NOMO-1 (cell line): ENCODE data around the gene FBXL19.

ENCODE experiments used
- DNase-seq, 2 experiments: peaks; one replicate each; lab custom pipeline; 2025; ENCODE audit not compliant: unreplicated experiment in 2 of 2; lab: John Stamatoyannopoulos, UW

Gene FBXL19

DNA sequence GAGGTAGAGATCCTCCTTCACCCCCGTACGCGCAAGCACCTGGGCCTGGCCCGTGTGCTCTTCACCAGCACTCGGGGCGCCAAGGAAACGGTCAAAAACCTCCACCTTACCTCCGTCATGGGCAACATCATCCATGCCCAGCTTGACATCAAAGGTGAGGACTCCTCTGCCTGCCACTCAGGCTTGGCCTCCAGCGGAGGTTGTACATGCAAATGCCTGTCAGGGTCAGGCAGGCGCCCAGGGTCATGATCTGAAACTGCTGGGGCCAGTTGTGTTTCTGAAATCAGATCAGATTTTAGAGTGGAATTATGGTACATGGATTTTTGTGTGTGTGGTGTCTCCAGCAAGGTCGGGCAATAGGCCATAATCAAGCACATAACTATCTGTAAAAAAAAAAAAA, 38.0 kb downstream of the FBXL19 start:
- DNase-seq, result no peak

DNA sequence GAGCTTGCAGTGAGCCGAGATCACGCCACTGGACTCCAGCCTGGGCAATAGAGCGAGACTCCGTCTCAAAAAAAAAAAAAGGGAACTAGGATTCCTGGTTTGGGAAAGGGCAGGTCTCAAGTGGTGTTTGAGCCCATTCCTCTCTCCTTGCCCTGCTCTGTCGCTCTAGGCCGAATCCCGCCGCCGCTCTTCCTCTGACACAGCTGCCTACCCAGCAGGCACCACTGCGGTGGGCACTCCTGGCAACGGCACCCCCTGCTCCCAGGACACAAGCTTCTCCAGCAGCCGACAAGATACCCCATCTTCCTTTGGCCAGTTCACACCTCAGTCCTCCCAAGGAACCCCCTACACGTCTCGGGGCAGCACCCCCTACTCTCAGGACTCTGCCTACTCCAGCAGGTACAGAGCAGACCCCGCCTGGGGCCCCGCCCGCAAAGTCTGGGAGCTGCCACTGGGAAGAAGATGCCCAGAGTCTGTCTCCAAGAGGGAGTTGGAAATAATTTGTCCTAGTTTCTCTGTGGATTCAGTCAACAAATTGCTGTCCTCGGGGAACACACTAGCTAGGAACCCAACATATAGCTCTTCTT, 40.6 kb downstream of the FBXL19 start:
- DNase-seq, result no peak

GRCh38 chr16:30964574-30965226, 41.3 kb downstream of the FBXL19 start:
- no peak for DNase-seq

DNA sequence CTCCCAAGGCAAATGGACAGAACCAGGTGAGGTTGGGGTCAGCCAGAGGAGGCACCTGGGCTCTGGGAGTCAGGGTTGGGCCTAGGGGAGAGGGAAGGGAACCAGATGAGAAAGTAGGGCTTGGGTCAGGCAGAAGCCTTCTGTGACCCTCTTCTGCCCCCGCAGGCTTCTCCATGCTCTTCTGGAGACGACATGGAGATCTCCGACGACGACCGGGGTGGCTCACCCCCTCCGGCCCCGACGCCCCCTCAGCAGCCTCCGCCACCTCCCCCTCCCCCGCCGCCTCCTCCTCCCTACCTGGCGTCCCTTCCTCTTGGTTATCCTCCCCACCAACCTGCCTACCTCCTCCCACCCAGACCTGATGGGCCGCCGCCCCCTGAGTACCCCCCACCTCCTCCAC, 42.1 kb downstream of the FBXL19 start:
- no peak for DNase-seq

DNA sequence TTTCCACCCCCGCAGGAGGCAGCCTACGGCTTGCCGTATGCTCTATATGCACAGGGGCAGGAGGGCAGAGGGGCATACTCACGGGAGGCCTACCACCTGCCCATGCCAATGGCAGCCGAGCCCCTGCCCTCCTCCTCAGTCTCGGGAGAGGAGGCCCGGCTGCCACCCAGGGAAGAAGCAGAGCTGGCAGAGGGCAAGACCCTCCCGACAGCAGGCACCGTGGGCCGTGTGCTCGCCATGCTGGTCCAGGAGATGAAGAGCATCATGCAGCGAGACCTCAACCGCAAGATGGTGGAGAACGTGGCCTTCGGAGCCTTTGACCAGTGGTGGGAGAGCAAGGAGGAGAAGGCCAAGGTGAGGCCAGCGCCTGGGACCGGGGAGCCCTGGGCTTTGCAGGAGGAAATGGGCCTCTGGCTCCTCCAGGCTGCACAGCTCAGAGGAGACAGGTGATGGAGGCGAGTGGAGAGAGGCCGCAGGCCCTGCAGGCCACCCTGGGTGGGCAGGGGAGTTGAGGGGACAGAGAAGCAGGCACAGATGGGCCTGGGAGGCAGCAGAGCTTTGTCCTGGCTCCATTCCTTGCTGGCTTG, 42.8 kb downstream of the FBXL19 start:
- no peak for DNase-seq

GRCh38 chr16:30967795-30968194, 44.4 kb downstream of the FBXL19 start:
- DNase-seq, result no peak

- no peak for DNase-seq
Measured at GRCh38 chr16:30969246-30969842, 46.0 kb downstream of the FBXL19 start.

GRCh38 chr16:30971298-30971697, 47.9 kb downstream of the FBXL19 start:
- no peak for DNase-seq

DNA sequence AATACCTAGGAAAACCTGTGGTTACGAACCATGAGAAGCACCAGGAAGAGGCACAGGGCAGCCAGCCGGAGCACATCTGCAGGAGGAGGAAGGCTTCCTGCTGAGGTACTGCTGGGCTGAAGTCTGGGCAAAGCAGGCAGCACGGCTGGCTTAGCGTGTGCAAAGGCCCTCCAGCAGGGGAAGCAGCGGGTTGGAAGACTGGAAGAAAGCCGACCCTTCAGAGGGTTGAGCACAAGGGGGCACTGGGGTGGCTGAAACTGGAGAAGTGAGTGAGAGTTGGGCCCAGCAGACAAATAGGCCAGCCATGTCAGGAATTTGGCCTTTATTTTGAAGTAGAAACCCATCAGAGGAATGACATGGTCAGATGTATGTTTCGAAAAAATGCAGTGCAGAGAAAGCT, 49.5 kb downstream of the FBXL19 start:
- no peak for DNase-seq

DNA sequence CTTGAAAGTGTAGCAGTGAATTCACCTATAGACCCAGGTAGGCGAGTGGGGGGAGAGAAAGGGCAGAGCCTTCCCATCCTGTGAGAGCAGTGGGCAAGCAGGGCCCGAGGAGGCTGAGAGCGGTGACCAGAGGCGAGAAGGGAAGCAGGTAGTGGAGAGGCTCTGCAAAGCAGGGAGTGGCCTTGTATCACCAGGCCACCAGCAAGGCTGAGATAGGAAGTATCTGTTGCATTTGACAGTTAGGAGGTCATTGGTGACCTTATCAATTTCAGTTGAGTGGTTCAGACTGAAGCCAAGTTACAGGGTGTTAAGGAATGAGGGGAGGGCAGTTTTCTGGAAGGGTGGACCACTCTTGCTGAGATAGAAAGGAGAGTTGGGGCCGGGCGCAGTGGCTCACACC, 51.0 kb downstream of the FBXL19 start:
- no peak for DNase-seq

GRCh38 chr16:30976486-30976885, 53.1 kb downstream of the FBXL19 start:
- DNase-seq, result no peak

DNA sequence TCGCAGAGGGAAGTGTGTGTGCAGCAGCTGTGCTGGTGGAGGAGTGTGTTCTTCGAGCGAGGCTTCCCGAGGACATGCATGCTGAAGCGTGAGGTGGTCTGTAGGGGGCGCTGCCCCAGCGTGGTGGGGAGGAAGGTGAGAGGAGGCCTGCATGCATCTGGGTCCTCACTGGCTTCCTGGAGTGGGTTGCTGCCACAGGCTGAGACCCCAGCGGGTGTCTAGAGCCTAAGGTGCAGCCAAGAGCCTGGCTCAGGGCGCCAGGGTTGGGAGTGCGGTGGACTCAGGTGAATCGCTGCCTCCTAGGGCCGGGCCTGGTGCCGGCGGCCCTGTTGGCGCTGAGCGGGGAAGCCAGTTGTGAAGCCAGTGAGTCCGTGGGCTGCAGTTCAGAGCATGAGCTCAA, 54.1 kb downstream of the FBXL19 start:
- no peak for DNase-seq

- DNase-seq, result no peak
Measured at GRCh38 chr16:30979170-30980022, 56.0 kb downstream of the FBXL19 start.

- DNase-seq, result no peak
Measured at GRCh38 chr16:30980023-30980371, 56.6 kb downstream of the FBXL19 start.

DNA sequence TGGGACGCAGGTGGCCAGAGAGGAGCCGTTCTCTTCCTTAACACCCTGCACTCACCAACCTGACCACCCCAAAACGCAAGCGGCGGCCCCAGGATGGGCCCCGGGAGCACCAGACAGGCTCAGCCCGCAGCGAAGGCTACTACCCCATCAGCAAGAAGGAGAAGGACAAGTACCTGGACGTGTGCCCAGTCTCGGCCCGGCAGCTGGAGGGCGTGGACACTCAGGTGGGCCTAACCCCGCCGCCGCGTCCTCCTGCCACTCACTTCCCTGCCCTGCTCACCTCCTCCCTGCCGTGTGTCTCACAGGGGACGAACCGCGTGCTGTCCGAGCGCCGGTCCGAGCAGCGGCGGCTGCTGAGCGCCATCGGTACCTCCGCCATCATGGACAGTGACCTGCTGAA, 57.1 kb downstream of the FBXL19 start:
- no peak for DNase-seq

- DNase-seq, result no peak
Measured at GRCh38 chr16:30980959-30981358, 57.6 kb downstream of the FBXL19 start.

DNA sequence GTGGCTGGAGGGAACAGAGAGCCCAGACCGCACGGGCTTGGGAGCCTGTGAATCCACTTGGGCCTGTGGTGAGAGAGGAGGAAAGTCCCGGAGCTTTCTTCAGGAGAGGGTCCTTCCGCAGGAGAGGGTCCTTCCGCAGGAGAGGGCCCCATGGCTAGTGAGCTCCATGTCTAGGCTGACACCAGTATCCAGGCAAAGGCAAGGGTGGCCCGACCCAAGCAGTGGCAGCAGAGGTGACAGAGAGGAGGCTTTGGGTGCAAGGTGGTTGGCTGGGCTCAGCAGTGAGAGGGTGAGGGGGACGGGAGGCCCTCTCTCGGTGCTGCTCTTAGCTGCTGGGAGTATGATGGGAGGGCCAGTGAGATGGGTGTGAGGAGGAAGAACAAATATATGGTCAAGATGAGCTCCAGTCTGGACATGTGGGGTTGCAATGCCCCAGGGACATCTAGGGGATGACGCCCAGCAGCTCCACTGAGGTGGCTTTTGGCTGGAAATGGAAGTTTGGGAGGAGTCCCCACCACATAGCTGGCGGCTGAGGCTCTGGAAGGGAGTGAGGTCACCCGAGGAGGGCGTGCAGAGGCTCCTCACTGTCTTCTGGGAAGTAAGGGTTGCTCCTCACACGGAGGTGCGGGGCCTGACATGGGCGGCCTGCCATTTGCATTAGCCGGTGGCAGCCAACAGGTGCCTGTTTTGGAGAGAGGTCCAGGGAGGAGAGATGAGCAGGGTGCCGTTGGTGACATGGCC, 59.3 kb downstream of the FBXL19 start:
- DNase-seq, result no peak

GRCh38 chr16:30983289-30983889, 60.0 kb downstream of the FBXL19 start:
- DNase-seq, result no peak

- DNase-seq, result no peak
Measured at GRCh38 chr16:30983898-30984610, 60.7 kb downstream of the FBXL19 start.
